GM18868 (cell line): ENCODE results near the gene ABHD3.
"Not testable (repeated sequence)": the region's sequence is repeated elsewhere in the genome, so short reads cannot be mapped to it uniquely, and the experiment has no call there.

Experiments
- ATAC-seq: cut with Tn5 transposase; IDR thresholded peaks from one replicate; pipeline ENCODE4 v1.9.1; 2021; ENCODE audit warnings: mild to moderate bottlenecking, moderate library complexity; ENCODE audit not compliant: unreplicated experiment

The ABHD3 gene

GRCh38 chr18:21656402-21656801, 48.2 kb downstream of the ABHD3 start:
- ATAC-seq: no peak

GRCh38 chr18:21653361-21653760, 51.2 kb downstream of the ABHD3 start:
- ATAC-seq: no peak

- no peak for ATAC-seq
Measured at GRCh38 chr18:21652073-21652472, 52.5 kb downstream of the ABHD3 start.

- ATAC-seq: no peak
Measured at GRCh38 chr18:21650311-21650710, 54.3 kb downstream of the ABHD3 start.

- ATAC-seq: not testable (repeated sequence)
Measured at GRCh38 chr18:21640375-21640774, 64.2 kb downstream of the ABHD3 start.

GRCh38 chr18:21638822-21639221, 65.8 kb downstream of the ABHD3 start:
- no peak for ATAC-seq

- no peak for ATAC-seq
Measured at GRCh38 chr18:21636769-21637168, 67.8 kb downstream of the ABHD3 start.

GRCh38 chr18:21634588-21635199, 69.9 kb downstream of the ABHD3 start:
- ATAC-seq: no peak

- no peak for ATAC-seq
Measured at GRCh38 chr18:21632393-21632792, 72.2 kb downstream of the ABHD3 start.

GRCh38 chr18:21629089-21629832, 75.3 kb downstream of the ABHD3 start:
- ATAC-seq: peak; percentile 58

GRCh38 chr18:21621640-21622039, 82.9 kb downstream of the ABHD3 start:
- not testable (repeated sequence) for ATAC-seq

- ATAC-seq: peak; percentile 99
Measured at GRCh38 chr18:21612125-21613039, 92.2 kb downstream of the ABHD3 start, which contains the start of gene SNRPD1. Gene SNRPD1, plus strand, starts transcription at chr18:21612314. Its CDS starts 116 bp downstream, at chr18:21612430.

- ATAC-seq: not testable (repeated sequence)
Measured at GRCh38 chr18:21611401-21612124, 93.0 kb downstream of the ABHD3 start.

- no peak for ATAC-seq
Measured at GRCh38 chr18:21605213-21605612, 99.4 kb downstream of the ABHD3 start.

- ATAC-seq: no peak
Measured at GRCh38 chr18:21604671-21605070, 99.9 kb downstream of the ABHD3 start.

GRCh38 chr18:21602299-21602587, 102.3 kb downstream of the ABHD3 start:
- ATAC-seq: peak; percentile 18
